Progenitor cell of endocrine pancreas (in vitro differentiated cells): ENCODE measurements around the gene HIVEP3. TPM values are rescaled to one million over a fixed set of nuclear protein-coding genes. Genes with fewer than 3 reads are reported as not detected.

Source experiments
- DNase-seq: peaks from one replicate; pipeline ENCODE4 v3.0.0; 2021; ENCODE audit warnings: low spot score; ENCODE audit not compliant: unreplicated experiment
- H3K27ac Mint-ChIP-seq: 2 replicates; pipeline ENCODE4 v1.8.0; 2021; ENCODE audit warnings: mild to moderate bottlenecking, moderate library complexity, mixed read lengths
- H3K27me3 Mint-ChIP-seq: 2 replicates; pipeline ENCODE4 v1.8.0; 2021; ENCODE audit warnings: mixed read lengths
- H3K36me3 Mint-ChIP-seq: 2 replicates; pipeline ENCODE4 v1.8.0; 2022; ENCODE audit warnings: mixed read lengths; ENCODE audit not compliant: insufficient read depth
- H3K4me1 Mint-ChIP-seq: 2 replicates; pipeline ENCODE4 v1.8.0; 2021; ENCODE audit warnings: low read depth, mixed read lengths
- H3K4me3 Mint-ChIP-seq: 2 replicates; pipeline ENCODE4 v1.8.0; 2021; ENCODE audit warnings: low read depth, mild to moderate bottlenecking, moderate library complexity, mixed read lengths
- H3K9me3 Mint-ChIP-seq: 2 replicates; pipeline ENCODE4 v1.8.0; 2021; ENCODE audit warnings: low read depth, mixed read lengths
- total RNA-seq: library from RNA; stranded (reverse); gene quantifications from 2 replicates; pipeline ENCODE4 v1.2.1, GENCODE V29; 2021
- TF ChIP-seq, protein P1 (sequence below): fragments of 200-600 bp; sonication (generic); IDR thresholded peaks from one replicate; pipeline ENCODE4 v1.5.0; 2021; ENCODE audit warnings: antibody characterized with exemption, mild to moderate bottlenecking; ENCODE audit not compliant: unreplicated experiment

Gene HIVEP3
- total RNA-seq, 1 donor from 2014 or later: 1.1 TPM

GRCh38 chr1:41631971-41632370 lies 286.8 kb downstream of the HIVEP3 start:
- Mint-ChIP-seq H3K27me3 (peaks cover 11% of the 10 kb centered on the region), H3K36me3 (no peaks in the 10 kb centered on the region), H3K4me1 (no peaks in the 10 kb centered on the region), H3K4me3 (no peak overlapping the region), H3K27ac (no peak overlapping the region), H3K9me3 (no peaks in the 10 kb centered on the region)
- TF ChIP-seq, protein P1, sequence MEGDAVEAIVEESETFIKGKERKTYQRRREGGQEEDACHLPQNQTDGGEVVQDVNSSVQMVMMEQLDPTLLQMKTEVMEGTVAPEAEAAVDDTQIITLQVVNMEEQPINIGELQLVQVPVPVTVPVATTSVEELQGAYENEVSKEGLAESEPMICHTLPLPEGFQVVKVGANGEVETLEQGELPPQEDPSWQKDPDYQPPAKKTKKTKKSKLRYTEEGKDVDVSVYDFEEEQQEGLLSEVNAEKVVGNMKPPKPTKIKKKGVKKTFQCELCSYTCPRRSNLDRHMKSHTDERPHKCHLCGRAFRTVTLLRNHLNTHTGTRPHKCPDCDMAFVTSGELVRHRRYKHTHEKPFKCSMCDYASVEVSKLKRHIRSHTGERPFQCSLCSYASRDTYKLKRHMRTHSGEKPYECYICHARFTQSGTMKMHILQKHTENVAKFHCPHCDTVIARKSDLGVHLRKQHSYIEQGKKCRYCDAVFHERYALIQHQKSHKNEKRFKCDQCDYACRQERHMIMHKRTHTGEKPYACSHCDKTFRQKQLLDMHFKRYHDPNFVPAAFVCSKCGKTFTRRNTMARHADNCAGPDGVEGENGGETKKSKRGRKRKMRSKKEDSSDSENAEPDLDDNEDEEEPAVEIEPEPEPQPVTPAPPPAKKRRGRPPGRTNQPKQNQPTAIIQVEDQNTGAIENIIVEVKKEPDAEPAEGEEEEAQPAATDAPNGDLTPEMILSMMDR: no peak
- no peak for DNase-seq

- H3K4me3 Mint-ChIP-seq: no peak overlapping the region
- H3K36me3 Mint-ChIP-seq: no peaks in the 10 kb centered on the region
- no peak overlapping the region for H3K27ac Mint-ChIP-seq
- H3K4me1 Mint-ChIP-seq: no peaks in the 10 kb centered on the region
- TF ChIP-seq, protein P1: no peak
- DNase-seq: no peak
- H3K9me3 Mint-ChIP-seq: no peaks in the 10 kb centered on the region
- H3K27me3 Mint-ChIP-seq: peaks cover 11% of the 10 kb centered on the region
Observed at GRCh38 chr1:41631154-41631553, 287.6 kb downstream of the HIVEP3 start.

DNA sequence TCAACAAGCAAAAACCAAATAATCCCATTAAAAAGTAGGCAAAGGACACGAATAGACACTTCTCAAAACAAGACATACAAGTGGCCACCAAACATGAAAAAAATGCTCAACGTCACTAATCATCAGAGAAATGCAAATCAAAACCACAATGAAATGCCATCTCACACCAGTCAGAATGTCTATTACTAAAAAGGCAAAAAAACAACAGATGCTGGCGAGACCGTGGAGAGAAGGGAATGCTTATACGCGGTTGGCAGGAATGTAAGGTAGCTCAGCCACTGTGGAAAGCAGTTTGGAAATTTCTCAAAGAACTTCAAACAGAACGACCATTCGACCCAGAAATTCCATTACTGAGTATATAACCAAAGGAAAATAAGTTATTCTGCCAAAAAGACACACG lies 289.2 kb downstream of the HIVEP3 start:
- H3K36me3 Mint-ChIP-seq: no peaks in the 10 kb centered on the region
- TF ChIP-seq, protein P1: no peak
- no peak for DNase-seq
- no peak overlapping the region for H3K27ac Mint-ChIP-seq
- no peaks in the 10 kb centered on the region for H3K9me3 Mint-ChIP-seq
- H3K27me3 Mint-ChIP-seq: peaks cover 11% of the 10 kb centered on the region
- no peaks in the 10 kb centered on the region for H3K4me1 Mint-ChIP-seq
- H3K4me3 Mint-ChIP-seq: no peak overlapping the region

DNA sequence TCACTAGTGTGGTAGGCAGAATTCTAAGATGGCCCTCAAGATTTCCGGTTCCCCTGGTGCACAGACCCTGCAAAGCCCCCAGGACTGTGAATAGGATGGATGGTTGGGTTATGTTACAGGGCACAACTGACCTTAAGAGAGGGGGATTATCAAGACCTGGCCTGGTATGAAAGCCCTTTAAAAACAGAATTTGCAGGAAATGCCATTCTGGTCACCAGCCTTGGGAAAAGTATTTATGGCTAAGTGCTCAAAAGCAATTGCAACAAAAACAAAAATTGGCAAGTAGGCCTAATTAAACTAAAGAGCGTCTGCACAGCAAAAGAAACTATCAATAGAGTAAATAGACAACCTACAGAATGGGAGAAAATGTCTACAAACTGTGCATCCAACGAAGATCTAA lies 289.6 kb downstream of the HIVEP3 start:
- Mint-ChIP-seq H3K4me3 (no peak overlapping the region), H3K36me3 (no peaks in the 10 kb centered on the region), H3K9me3 (no peaks in the 10 kb centered on the region), H3K4me1 (peaks cover under 1% of the 10 kb centered on the region), H3K27ac (no peak overlapping the region), H3K27me3 (peaks cover 11% of the 10 kb centered on the region)
- TF ChIP-seq, protein P1: no peak
- no peak for DNase-seq

- H3K36me3 Mint-ChIP-seq: no peaks in the 10 kb centered on the region
- DNase-seq: no peak
- TF ChIP-seq, protein P1: no peak
- peaks cover 10% of the 10 kb centered on the region for H3K27me3 Mint-ChIP-seq
- peaks cover 8% of the 10 kb centered on the region for H3K4me1 Mint-ChIP-seq
- H3K9me3 Mint-ChIP-seq: no peaks in the 10 kb centered on the region
- H3K27ac Mint-ChIP-seq: no peak overlapping the region
- no peak overlapping the region for H3K4me3 Mint-ChIP-seq
Observed at GRCh38 chr1:41627491-41628280, 291.0 kb downstream of the HIVEP3 start.
